Measurements from ENCODE around the gene IRF9. TPM values are rescaled to one million over a fixed set of nuclear protein-coding genes. Genes with fewer than 3 reads are reported as not detected.
A peak's percentile ranks its signal among the peaks of the same experiment; 100 is the strongest.

IRF9 gene
- total and polyA plus RNA-seq, 2 of the 13 experiments (the other 11 are each of a cell fraction or from before 2014, with no cell fraction given), result 14.9 to 49.7 TPM

- TF ChIP-seq HNRNPH1 (optimal IDR thresholded peaks at IDR 0.05; ENCODE audit: low read depth, low read length) (peak; percentile 72), ZFY (CRISPR knock-in tag; IDR thresholded peaks at IDR 0.05) (peak; percentile 98), ELF4 (CRISPR knock-in tag; IDR thresholded peaks at IDR 0.05; ENCODE audit: borderline replicate concordance) (no peak), IRF1 (CRISPR knock-in tag; IDR thresholded peaks at IDR 0.05; ENCODE audit: low read depth) (peak; percentile 52; the same call in 1 of the 2 replicates), SMC3 (IDR thresholded peaks at IDR 0.05; ENCODE audit: low read length) (peak; percentile 73; the same call in 1 of the 2 replicates), GABPB1 (CRISPR knock-in tag; IDR thresholded peaks at IDR 0.05) (peak; percentile 95), ZNF709 (CRISPR knock-in tag; IDR thresholded peaks at IDR 0.05) (peak; percentile 95), NR0B2 (CRISPR knock-in tag; IDR thresholded peaks at IDR 0.05) (peak; percentile 97), PATZ1 (CRISPR knock-in tag; IDR thresholded peaks at IDR 0.05) (peak; percentile 86), RFXANK (CRISPR knock-in tag; IDR thresholded peaks at IDR 0.05) (peak; percentile 87), PRDM10 (CRISPR knock-in tag; IDR thresholded peaks at IDR 0.05; ENCODE audit: low read depth) (peak; percentile 75; the same call in 1 of the 2 replicates), KLF13 (CRISPR knock-in tag; IDR thresholded peaks at IDR 0.05) (no peak; the same call in 1 of the 2 replicates), HES4 (CRISPR knock-in tag; IDR thresholded peaks at IDR 0.05; ENCODE audit: borderline replicate concordance) (0 out of 2 replicates have a peak, but pooled peaks have one; percentile 55)
- TF ChIP-seq, protein P1, sequence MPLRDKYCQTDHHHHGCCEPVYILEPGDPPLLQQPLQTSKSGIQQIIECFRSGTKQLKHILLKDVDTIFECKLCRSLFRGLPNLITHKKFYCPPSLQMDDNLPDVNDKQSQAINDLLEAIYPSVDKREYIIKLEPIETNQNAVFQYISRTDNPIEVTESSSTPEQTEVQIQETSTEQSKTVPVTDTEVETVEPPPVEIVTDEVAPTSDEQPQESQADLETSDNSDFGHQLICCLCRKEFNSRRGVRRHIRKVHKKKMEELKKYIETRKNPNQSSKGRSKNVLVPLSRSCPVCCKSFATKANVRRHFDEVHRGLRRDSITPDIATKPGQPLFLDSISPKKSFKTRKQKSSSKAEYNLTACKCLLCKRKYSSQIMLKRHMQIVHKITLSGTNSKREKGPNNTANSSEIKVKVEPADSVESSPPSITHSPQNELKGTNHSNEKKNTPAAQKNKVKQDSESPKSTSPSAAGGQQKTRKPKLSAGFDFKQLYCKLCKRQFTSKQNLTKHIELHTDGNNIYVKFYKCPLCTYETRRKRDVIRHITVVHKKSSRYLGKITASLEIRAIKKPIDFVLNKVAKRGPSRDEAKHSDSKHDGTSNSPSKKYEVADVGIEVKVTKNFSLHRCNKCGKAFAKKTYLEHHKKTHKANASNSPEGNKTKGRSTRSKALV (CRISPR knock-in tag; IDR thresholded peaks at IDR 0.05), result peak; percentile 99
- TF ChIP-seq, protein P2, sequence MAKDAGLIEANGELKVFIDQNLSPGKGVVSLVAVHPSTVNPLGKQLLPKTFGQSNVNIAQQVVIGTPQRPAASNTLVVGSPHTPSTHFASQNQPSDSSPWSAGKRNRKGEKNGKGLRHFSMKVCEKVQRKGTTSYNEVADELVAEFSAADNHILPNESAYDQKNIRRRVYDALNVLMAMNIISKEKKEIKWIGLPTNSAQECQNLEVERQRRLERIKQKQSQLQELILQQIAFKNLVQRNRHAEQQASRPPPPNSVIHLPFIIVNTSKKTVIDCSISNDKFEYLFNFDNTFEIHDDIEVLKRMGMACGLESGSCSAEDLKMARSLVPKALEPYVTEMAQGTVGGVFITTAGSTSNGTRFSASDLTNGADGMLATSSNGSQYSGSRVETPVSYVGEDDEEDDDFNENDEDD (CRISPR knock-in tag; IDR thresholded peaks at IDR 0.05; ENCODE audit: borderline replicate concordance), result peak; percentile 84
These were observed 54.7 kb downstream of the IRF9 start, which contains the start of gene MDP1 (continued) for GRCh38 chr14:24215495-24216344.

All from HepG2 (cell line).